K562 (cell line): ENCODE data around the gene COG6.

Experiments used
- ARHGAP35 ChIP-seq: fragments of 450-650 bp; IDR thresholded peaks from 2 replicates; pipeline ENCODE4 v1.6.1; 2018; ENCODE audit not compliant: partially characterized antibody
- SNRNP70 ChIP-seq: fragments of 200-400 bp; formaldehyde crosslinking; optimal IDR thresholded peaks from 2 replicates; pipeline ENCODE3; 2017; ENCODE audit warnings: low read depth, low read length
- ZBED1 ChIP-seq: IDR thresholded peaks from 2 replicates; pipeline ENCODE4 v1.6.1; 2014
- ZNF24 ChIP-seq: fragments of 450-650 bp; IDR thresholded peaks from 2 replicates; pipeline ENCODE4 v1.6.1; 2016

DNA sequence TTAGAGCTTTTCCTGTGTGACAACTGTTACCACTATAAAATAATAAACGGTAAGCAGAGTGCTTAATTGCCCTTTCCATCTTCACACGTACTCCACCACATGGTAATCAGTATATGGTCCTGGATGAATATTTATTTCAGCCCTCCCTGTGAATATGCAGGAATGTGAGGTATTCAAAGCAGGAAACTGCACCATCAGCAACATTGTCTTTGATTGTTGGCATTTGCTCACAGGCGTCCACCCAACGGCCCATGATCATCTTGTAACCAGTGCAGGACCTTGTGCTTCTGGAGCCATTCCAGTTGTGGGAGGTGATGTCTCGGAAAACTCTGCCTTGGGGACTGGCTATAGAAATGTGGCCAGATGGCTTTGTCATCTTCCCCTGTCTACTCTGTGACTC lies 132.6 kb downstream of the COG6 start:
- TF ChIP-seq ARHGAP35, result no peak
- no peak for TF ChIP-seq ZBED1
- TF ChIP-seq SNRNP70, result no peak
- no peak for TF ChIP-seq ZNF24
